Panc1 (cell line): ENCODE data around the gene TDRKH. TPM values are rescaled to one million over a fixed set of nuclear protein-coding genes. Genes with fewer than 3 reads are reported as not detected.

Experiments
- ATAC-seq: fragments of 200-7000 bp; cut with Tn5 transposase; 2 replicates; pipeline ENCODE4 v1.9.1; 2020; ENCODE audit warnings: mild to moderate bottlenecking, moderate library complexity
- BruUV-seq: library from RNA; stranded (reverse); fragments of 400-500 nt; replicated peaks from 2 replicates; lab custom pipeline; 2021; lab: Mats Ljungman, UMichigan
- CTCF ChIA-PET: fragments of 300-600 bp; sonication (Branson Sonifier 250); formaldehyde crosslinking; loops from one replicate; lab custom pipeline; 2022; ENCODE audit warnings: antibody characterized with exemption; lab: Charles Lee
- POLR2A ChIA-PET: fragments of 300-600 bp; sonication (Branson Sonifier 250); formaldehyde crosslinking; loops from one replicate; lab custom pipeline; 2022; ENCODE audit warnings: antibody characterized with exemption; lab: Charles Lee
- DNase-seq: peaks from one replicate; pipeline ENCODE4 v3.0.0-alpha.2; 2010; ENCODE audit warnings: low read depth, low spot score
- H3K27ac ChIP-seq: 2 replicates; pipeline ENCODE4 v1.5.1; 2011; ENCODE audit warnings: mild to moderate bottlenecking, low read length, inconsistent platforms
- H3K27me3 ChIP-seq: fragments of 200-500 bp; sonication (Bioruptor generic); 2 replicates; pipeline ENCODE4 v1.6.0; 2014; ENCODE audit warnings: low read length, inconsistent platforms; ENCODE audit not compliant: control insufficient read depth, insufficient read depth
- H3K36me3 ChIP-seq: fragments of 200-500 bp; sonication (Bioruptor generic); 2 replicates; pipeline ENCODE4 v1.5.1; 2014; ENCODE audit warnings: inconsistent platforms, mild to moderate bottlenecking, low read length, moderate library complexity; ENCODE audit not compliant: control insufficient read depth, insufficient read depth
- H3K4me1 ChIP-seq: 2 replicates; pipeline ENCODE4 v1.5.1; 2011; ENCODE audit warnings: inconsistent platforms, mild to moderate bottlenecking, low read length, moderate library complexity; ENCODE audit not compliant: control insufficient read depth, insufficient read depth
- H3K4me3 ChIP-seq, 2 experiments: 2 replicates each; pipeline ENCODE4 v1.5.1; 2011 to 2012; ENCODE audit warnings: low read depth in 2 of 2, low read length in 2 of 2, mild to moderate bottlenecking in 2 of 2, inconsistent platforms in 1 of 2, moderate library complexity in 1 of 2
- H3K9me3 ChIP-seq: fragments of 200-500 bp; sonication (Bioruptor generic); 2 replicates; pipeline ENCODE4 v1.5.1; 2014; ENCODE audit warnings: low read depth, mild to moderate bottlenecking, inconsistent platforms, low read length, moderate library complexity; ENCODE audit not compliant: control insufficient read depth, insufficient read depth
- POLR2AphosphoS5 ChIP-seq: IDR thresholded peaks from 2 replicates; pipeline ENCODE4 v1.6.1; 2012; ENCODE audit warnings: mild to moderate bottlenecking, low read depth, low read length, moderate library complexity
- REST ChIP-seq, 2 experiments: IDR thresholded peaks; 2 replicates each; pipeline ENCODE4 v1.6.1; 2011 to 2012; ENCODE audit warnings: low read depth in 2 of 2, control low read depth in 1 of 2, low read length in 1 of 2, mild to moderate bottlenecking in 1 of 2, moderate library complexity in 1 of 2; ENCODE audit not compliant: insufficient read depth in 1 of 2
- SIN3A ChIP-seq: IDR thresholded peaks from 2 replicates; pipeline ENCODE4 v1.6.1; 2012; ENCODE audit warnings: low read depth, mild to moderate bottlenecking, low read length, moderate library complexity, borderline replicate concordance; ENCODE audit not compliant: insufficient read depth
- TCF7L2 ChIP-seq: IDR thresholded peaks from 2 replicates; pipeline ENCODE4 v1.6.1; 2011; ENCODE audit warnings: mild to moderate bottlenecking, low read depth, low read length, inconsistent platforms
- in situ Hi-C: cut with HindIII; loops from 2 replicates; pipeline ENCODE4 v1.10.0; 2016; ENCODE audit warnings: low sequenced_read_pairs, low pct_unique_long_range_greater_than_20kb
- intact Hi-C: fragments of 100-400 bp; cut with micrococcal nuclease; formaldehyde crosslinking; loops from one replicate; pipeline ENCODE4 v1.10.0; 2022; ENCODE audit not compliant: unreplicated experiment
- total RNA-seq: library from RNA; stranded (reverse); gene quantifications from one replicate; pipeline ENCODE4 v1.2.1, GENCODE V29; 2021; ENCODE audit not compliant: unreplicated experiment
- TF ChIP-seq, protein P1 (sequence below): fragments of 450-650 bp; IDR thresholded peaks from 2 replicates; pipeline ENCODE4 v1.5.1; 2017; ENCODE audit warnings: mild to moderate bottlenecking

The TDRKH gene
- total RNA-seq, 1 experiment from 2014 or later = 33.6 TPM

GRCh38 chr1:151800830-151801229 is 10.5 kb upstream of the TDRKH start:
- no peaks in the 10 kb centered on the region for H3K36me3 ChIP-seq
- no peaks in the 10 kb centered on the region; the same call in 1 of the 2 replicates for H3K4me1 ChIP-seq
- H3K4me3 ChIP-seq = no peak overlapping the region
- TF ChIP-seq SIN3A = no peak
- in situ Hi-C loops = no loop called here
- no peaks in the 10 kb centered on the region for H3K27me3 ChIP-seq
- no peaks in the 10 kb centered on the region for H3K9me3 ChIP-seq
- intact Hi-C loops = no loop called here
- ChIA-PET POLR2A (no interaction called here), CTCF (no interaction called here)
- no TSS peak for BruUV-seq
- ATAC-seq (no peak), DNase-seq (no peak)
- H3K27ac ChIP-seq = no peak overlapping the region

DNA sequence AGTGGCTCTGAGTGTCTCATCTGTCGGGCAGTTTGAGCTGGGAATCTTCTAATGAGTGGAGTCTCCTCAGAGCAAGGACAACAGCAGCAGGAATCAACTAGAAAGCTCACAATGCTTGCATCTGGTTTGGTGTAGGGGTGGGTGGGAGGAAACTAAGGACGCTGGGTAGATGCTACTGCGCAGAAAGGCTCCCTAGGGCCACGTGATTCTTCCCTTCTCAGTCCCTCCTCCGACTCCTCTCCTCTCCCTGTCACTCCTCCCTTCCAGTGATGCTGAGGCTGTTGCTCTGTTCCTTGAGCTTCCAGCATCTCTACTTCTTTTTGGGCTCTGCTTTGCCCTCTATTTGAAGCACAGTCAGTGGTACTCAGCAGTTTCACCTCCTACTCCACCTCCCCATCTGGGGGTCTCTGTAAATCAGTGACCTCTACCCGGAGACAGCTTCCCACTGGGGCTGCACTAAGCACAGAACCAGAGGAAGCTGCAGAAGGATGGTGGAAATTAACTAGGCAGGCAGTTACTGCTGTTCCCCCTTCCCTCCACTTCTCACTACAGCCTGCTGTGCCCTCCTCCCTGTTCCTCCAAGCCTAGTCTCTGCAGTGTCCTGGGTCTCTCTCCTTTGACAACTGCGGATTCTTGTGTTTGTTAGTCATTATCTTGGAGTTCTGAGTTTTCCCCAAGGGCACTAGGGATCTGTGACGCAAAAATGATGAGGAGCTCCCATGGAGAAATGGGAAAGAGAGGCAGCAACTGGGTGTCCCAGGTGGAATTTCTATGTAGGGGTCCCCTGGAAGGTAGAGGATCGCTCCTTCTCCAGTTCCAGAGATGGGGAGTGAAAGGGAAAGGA is 9.1 kb upstream of the TDRKH start:
- H3K9me3 ChIP-seq = no peaks in the 10 kb centered on the region
- H3K27ac ChIP-seq = no peak overlapping the region
- intact Hi-C loops (no loop called here), in situ Hi-C loops (no loop called here)
- no peak for TF ChIP-seq POLR2AphosphoS5
- TF ChIP-seq, protein P1, sequence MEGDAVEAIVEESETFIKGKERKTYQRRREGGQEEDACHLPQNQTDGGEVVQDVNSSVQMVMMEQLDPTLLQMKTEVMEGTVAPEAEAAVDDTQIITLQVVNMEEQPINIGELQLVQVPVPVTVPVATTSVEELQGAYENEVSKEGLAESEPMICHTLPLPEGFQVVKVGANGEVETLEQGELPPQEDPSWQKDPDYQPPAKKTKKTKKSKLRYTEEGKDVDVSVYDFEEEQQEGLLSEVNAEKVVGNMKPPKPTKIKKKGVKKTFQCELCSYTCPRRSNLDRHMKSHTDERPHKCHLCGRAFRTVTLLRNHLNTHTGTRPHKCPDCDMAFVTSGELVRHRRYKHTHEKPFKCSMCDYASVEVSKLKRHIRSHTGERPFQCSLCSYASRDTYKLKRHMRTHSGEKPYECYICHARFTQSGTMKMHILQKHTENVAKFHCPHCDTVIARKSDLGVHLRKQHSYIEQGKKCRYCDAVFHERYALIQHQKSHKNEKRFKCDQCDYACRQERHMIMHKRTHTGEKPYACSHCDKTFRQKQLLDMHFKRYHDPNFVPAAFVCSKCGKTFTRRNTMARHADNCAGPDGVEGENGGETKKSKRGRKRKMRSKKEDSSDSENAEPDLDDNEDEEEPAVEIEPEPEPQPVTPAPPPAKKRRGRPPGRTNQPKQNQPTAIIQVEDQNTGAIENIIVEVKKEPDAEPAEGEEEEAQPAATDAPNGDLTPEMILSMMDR = no peak
- POLR2A ChIA-PET = interaction anchor here (0.7 kb wide), 2 partner anchors 38 to 433 kb away, joined by 8 to 17 read pairs; no protein-coding TSS in a partner anchor
- DNase-seq = no peak
- ATAC-seq = peak; percentile 47; the same call in 1 of the 2 replicates
- BruUV-seq = no TSS peak
- no peaks in the 10 kb centered on the region for H3K36me3 ChIP-seq
- CTCF ChIA-PET = interaction anchor here (0.6 kb wide), 1 partner anchor 37 kb away, joined by 3 read pairs; no protein-coding TSS in a partner anchor
- H3K4me1 ChIP-seq = no peaks in the 10 kb centered on the region
- H3K27me3 ChIP-seq = no peaks in the 10 kb centered on the region
- H3K4me3 ChIP-seq = no peak overlapping the region

DNA sequence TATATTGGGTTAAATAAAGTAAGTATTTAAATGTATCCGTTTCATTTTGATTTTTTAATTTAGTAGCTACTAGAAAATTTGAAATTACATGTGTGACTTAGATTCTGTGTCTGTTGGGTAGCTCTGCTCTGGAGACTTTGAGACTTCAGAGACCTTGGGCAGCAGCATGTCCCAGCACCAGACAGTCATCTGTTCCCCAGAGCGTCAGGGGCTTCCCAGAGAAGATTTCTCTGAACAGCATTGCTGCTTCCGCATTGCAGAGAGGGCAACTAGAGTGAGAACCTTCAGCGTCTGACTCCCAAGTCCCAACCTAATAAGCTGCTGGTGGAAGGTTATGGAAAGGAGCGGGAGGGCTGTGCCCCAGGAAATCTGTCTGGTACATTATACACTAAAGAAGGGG is 8.3 kb upstream of the TDRKH start:
- Histone ChIP-seq H3K36me3 (no peaks in the 10 kb centered on the region), H3K9me3 (no peaks in the 10 kb centered on the region), H3K27me3 (no peaks in the 10 kb centered on the region), H3K4me1 (no peaks in the 10 kb centered on the region), H3K27ac (no peak overlapping the region), H3K4me3 (no peak overlapping the region)
- ATAC-seq (no peak), DNase-seq (no peak)
- TF ChIP-seq TCF7L2 (no peak), POLR2AphosphoS5 (no peak), REST (IDR thresholded peaks at IDR 0.05; ENCODE audit: insufficient read depth in 1 of 2, low read depth in 2 of 2, low read length in 1 of 2) (no peak), SIN3A (no peak)
- TF ChIP-seq, protein P1 = no peak
- ChIA-PET CTCF (interaction anchor here (0.6 kb wide), 1 partner anchor 38 kb away, joined by 3 read pairs; no protein-coding TSS in a partner anchor), POLR2A (interaction anchor here (0.7 kb wide), 2 partner anchors 37 to 432 kb away, joined by 8 to 17 read pairs; no protein-coding TSS in a partner anchor)
- intact Hi-C loops (no loop called here), in situ Hi-C loops (no loop called here)
- no TSS peak for BruUV-seq
